MM.1S (cell line): Measurements from ENCODE around the gene PGS1.

Experiments used
- CTCF ChIP-seq: fragments of 300-600 bp; sonication (generic); IDR thresholded peaks from 2 replicates; pipeline ENCODE4 v1.5.1; 2016; ENCODE audit warnings: antibody characterized with exemption, low read length, mixed read lengths
- EZH2 ChIP-seq: fragments of 300-600 bp; sonication (generic); optimal IDR thresholded peaks from 2 replicates; pipeline ENCODE3; 2017; ENCODE audit warnings: low read depth, mild to moderate bottlenecking, antibody characterized with exemption, low read length, mixed read lengths

- no peak for TF ChIP-seq CTCF
- no peak for TF ChIP-seq EZH2
Observed at GRCh38 chr17:78432226-78433012, 54.0 kb downstream of the PGS1 start.
